ENCODE data around the gene CAMTA1.

CAMTA1 gene

GRCh38 chr1:7449750-7450149, 664.5 kb downstream of the CAMTA1 start:
- DNase-seq (ENCODE audit: low read depth in 2 of 2), result no peak

- DNase-seq (ENCODE audit: low read depth in 2 of 2), result no peak
Observed at GRCh38 chr1:7450838-7451237, 665.6 kb downstream of the CAMTA1 start.

GRCh38 chr1:7453038-7453437, 667.8 kb downstream of the CAMTA1 start:
- DNase-seq (ENCODE audit: low read depth in 2 of 2), result no peak

GRCh38 chr1:7454052-7454815, 669.0 kb downstream of the CAMTA1 start:
- DNase-seq (ENCODE audit: low read depth in 2 of 2), result no peak

- no peak for DNase-seq (ENCODE audit: low read depth in 2 of 2)
Observed at GRCh38 chr1:7454895-7455784, 669.9 kb downstream of the CAMTA1 start.

GRCh38 chr1:7455796-7456721, 670.8 kb downstream of the CAMTA1 start:
- no peak for DNase-seq (ENCODE audit: low read depth in 2 of 2)

GRCh38 chr1:7456722-7457082, 671.4 kb downstream of the CAMTA1 start:
- no peak for DNase-seq (ENCODE audit: low read depth in 2 of 2)

GRCh38 chr1:7457811-7458210, 672.6 kb downstream of the CAMTA1 start:
- DNase-seq (ENCODE audit: low read depth in 2 of 2), result no peak

- no peak for DNase-seq (ENCODE audit: low read depth in 2 of 2)
Observed at GRCh38 chr1:7458946-7459345, 673.7 kb downstream of the CAMTA1 start.

- no peak for DNase-seq (ENCODE audit: low read depth in 2 of 2)
Observed at GRCh38 chr1:7459914-7460313, 674.7 kb downstream of the CAMTA1 start.

GRCh38 chr1:7460807-7461206, 675.6 kb downstream of the CAMTA1 start:
- no peak for DNase-seq (ENCODE audit: low read depth in 2 of 2)

- DNase-seq (ENCODE audit: low read depth in 2 of 2), result no peak
Observed at GRCh38 chr1:7462617-7463016, 677.4 kb downstream of the CAMTA1 start.

- DNase-seq (ENCODE audit: low read depth in 2 of 2), result no peak
Observed at GRCh38 chr1:7463526-7463925, 678.3 kb downstream of the CAMTA1 start.

GRCh38 chr1:7464736-7465135, 679.5 kb downstream of the CAMTA1 start:
- no peak for DNase-seq (ENCODE audit: low read depth in 2 of 2)

GRCh38 chr1:7467476-7468175, 682.4 kb downstream of the CAMTA1 start:
- no peak for DNase-seq (ENCODE audit: low read depth in 2 of 2)

GRCh38 chr1:7468248-7468647, 683.0 kb downstream of the CAMTA1 start:
- DNase-seq (ENCODE audit: low read depth in 2 of 2), result no peak

GRCh38 chr1:7469255-7469938, 684.1 kb downstream of the CAMTA1 start:
- DNase-seq (ENCODE audit: low read depth in 2 of 2), result no peak

- no peak for DNase-seq (ENCODE audit: low read depth in 2 of 2)
Observed at GRCh38 chr1:7470904-7471638, 685.8 kb downstream of the CAMTA1 start.

GRCh38 chr1:7471836-7472235, 686.6 kb downstream of the CAMTA1 start:
- DNase-seq (ENCODE audit: low read depth in 2 of 2), result no peak
